ACC112 (cell line): ENCODE measurements around the gene POLD4.
"Not testable (repeated sequence)": the region's sequence is repeated elsewhere in the genome, so short reads cannot be mapped to it uniquely, and the experiment has no call there.

Experiments used
- H2AFZ ChIP-seq: fragments of 200-600 bp; sonication (generic); one replicate; pipeline ENCODE4 v1.6.0; 2017; ENCODE audit warnings: antibody characterized with exemption, low read length; ENCODE audit not compliant: unreplicated experiment
- H3K27ac ChIP-seq: fragments of 200-600 bp; sonication (generic); 2 replicates; pipeline ENCODE4 v1.5.1; 2014; ENCODE audit warnings: low read depth, mild to moderate bottlenecking, antibody characterized with exemption, low read length, moderate library complexity
- H3K27me3 ChIP-seq: fragments of 200-600 bp; sonication (generic); 2 replicates; pipeline ENCODE4 v1.6.1; 2014; ENCODE audit warnings: mild to moderate bottlenecking, antibody characterized with exemption, low read length, moderate library complexity, mixed read lengths; ENCODE audit not compliant: insufficient read depth
- H3K36me3 ChIP-seq: fragments of 200-600 bp; sonication (generic); 2 replicates; pipeline ENCODE4 v1.6.1; 2016; ENCODE audit warnings: mild to moderate bottlenecking, antibody characterized with exemption, low read length, moderate library complexity, mixed read lengths; ENCODE audit not compliant: insufficient read depth
- H3K4me1 ChIP-seq: fragments of 200-600 bp; sonication (generic); one replicate; pipeline ENCODE4 v1.6.1; 2016; ENCODE audit warnings: low read length, mixed read lengths; ENCODE audit not compliant: insufficient read depth, unreplicated experiment, control insufficient read depth
- H3K4me3 ChIP-seq: fragments of 200-600 bp; sonication (generic); 2 replicates; pipeline ENCODE4 v1.5.1; 2014; ENCODE audit warnings: mild to moderate bottlenecking, low read depth, low read length
- H3K79me2 ChIP-seq: fragments of 200-600 bp; sonication (generic); one replicate; pipeline ENCODE4 v1.6.0; 2016; ENCODE audit warnings: low read length; ENCODE audit not compliant: control insufficient read depth, unreplicated experiment, insufficient read depth

The POLD4 gene

DNA sequence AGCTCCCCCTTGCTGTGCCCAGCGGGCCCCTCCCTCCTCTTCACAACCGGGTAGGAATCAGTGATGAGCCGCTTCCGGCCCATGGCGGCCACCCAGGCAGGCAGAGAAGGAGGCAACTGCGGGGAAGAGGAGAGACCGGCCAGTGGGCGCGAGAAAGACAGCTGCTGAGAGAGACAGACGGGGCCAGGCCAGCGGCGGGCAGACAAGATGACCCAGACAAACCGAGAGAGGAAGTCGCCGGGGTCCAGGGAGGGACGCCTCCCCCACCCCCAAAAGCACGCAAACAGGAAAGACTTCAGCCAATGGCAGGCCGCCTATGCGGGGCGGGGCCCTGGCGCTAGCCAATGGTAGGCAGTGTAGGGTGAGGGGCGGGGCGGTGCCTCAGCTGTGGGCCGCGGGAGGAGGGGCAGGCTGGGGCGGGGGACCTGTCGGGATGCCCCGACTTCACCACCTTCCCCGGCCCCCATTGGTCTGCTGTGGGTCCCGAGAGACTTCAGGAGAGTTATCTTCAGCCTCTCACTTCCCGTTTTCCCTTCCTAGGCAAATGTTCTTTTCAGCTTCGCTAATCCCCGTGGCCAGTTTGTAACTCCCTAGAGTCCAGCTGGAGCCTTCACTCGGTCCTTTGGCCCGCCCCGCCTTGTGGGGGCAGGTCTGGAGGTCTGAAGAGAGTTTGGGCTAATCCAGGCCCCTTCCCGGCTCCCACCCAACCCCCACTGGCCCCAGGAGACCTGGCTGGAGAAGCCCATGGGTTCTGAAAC is at the start of gene POLD4:
POLD4 (minus strand) TSS at position 230 of the 758 bp plus-strand sequence; CDS start at position 83, 147 bp downstream.
- Histone ChIP-seq H2AFZ (peak within 1 kb of the TSS; percentile 16), H3K27ac (peak within 1 kb of the TSS; percentile 96), H3K4me1 (peaks cover 68% of the 10 kb centered on the region), H3K4me3 (peak within 1 kb of the TSS; percentile 82), H3K79me2 (peaks cover 9% of the 10 kb centered on the region), H3K27me3 (no peaks in the 10 kb centered on the region), H3K36me3 (no peaks in the 10 kb centered on the region)

DNA sequence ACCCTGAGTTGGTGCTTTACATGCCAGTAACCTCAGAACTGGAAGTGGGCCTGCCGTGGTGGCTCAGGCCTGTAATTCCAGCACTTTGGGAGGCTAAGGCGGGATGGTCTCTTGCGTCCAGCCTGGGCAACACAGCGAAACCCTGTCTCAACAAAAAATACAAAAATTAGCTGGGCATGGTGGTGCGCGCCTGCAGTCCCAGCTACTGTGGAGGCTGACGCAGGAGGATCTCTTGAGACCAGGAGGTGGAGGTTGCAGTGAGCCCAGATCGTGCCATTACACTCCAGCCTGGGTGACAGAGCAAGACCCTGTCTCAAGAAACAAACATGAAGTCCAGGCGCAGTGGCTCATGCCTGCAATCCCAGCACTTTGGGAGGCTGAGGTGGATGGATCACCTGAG is 49.7 kb upstream of the POLD4 start:
- H3K79me2 ChIP-seq = peaks cover 15% of the 10 kb centered on the region
- not testable (repeated sequence) for H3K27ac ChIP-seq, H3K4me3 ChIP-seq, H3K36me3 ChIP-seq, H3K27me3 ChIP-seq, H2AFZ ChIP-seq
- peaks cover 12% of the 10 kb centered on the region for H3K4me1 ChIP-seq

DNA sequence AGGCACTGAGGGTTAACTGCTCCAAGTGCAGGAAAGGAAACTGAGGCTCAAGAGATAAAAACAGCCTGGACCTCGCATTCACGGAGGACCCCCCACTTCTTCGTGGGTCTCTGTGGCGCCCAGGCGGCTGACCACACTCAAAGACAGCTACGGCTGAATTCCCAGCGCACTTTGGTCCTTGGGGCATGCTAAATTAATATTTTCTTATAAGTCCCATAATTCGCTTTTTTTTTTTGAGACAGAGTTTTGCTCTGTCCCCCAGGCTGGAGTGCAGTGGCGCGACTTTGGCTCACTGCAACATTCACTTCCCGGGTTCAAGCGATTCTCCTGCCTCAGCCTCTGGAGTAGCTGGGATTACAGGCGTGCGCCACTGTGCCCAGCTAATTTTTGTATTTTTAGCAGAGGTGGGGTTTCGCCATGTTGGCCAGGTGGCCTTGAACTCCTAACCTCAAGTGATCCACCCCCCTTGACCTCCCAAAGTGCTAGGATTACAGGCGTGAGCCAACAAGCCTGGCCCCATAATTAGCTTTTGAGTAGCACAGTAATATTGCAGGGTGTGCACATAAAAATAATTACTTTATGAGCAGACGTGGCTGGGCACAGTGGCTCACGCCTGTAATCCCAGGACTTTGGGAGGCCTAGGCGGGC is 49.0 kb upstream of the POLD4 start:
- Histone ChIP-seq H3K4me1 (peaks cover 12% of the 10 kb centered on the region), H3K79me2 (peaks cover 15% of the 10 kb centered on the region)
- H3K27me3 ChIP-seq = not testable (repeated sequence)

DNA sequence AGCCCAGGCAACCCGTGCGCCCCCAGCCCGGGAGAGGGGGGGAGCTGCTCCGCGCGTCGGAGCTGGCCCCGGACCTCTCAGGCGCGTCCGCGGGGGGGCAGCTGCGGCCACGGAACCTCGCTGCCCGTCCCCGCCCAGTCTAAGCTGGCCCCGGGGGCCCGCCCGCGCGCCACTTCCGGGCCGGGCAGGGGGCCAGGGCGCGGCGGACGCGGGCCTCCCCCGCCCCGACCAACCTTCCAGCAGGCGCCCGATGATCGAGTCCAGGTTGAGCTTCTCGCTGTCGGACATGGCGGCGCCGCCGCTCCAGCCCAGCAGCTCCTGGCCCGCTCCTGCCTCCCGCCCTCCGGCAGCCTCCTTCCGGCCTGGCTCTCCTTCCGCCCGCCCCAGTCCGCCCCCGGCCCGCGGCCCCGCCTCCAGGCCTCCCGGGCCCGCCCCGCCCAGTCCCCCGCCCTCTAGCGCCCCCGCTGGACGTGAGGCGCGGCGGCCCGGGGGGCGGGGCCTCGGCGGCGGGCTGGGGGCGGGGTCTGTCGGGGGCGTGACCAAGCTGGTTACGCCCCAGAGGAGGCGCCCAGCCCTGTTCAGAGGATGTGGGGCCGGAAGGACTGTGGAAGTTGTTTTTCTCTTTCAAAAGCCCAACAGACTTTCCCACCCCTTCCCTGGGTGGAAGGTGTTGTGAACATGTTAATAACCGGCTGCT is 48.3 kb upstream of the POLD4 start, which contains the start of gene PPP1CA:
PPP1CA (minus strand) TSS at position 364 of the 697 bp plus-strand sequence; CDS start at position 288, 76 bp downstream.
- H3K4me1 ChIP-seq = peaks cover 12% of the 10 kb centered on the region
- H2AFZ ChIP-seq = peak within 1 kb of the TSS; percentile 98
- H3K27ac ChIP-seq = peak within 1 kb of the TSS; percentile 89
- peaks cover 15% of the 10 kb centered on the region for H3K79me2 ChIP-seq
- peaks cover 2% of the 10 kb centered on the region; the same call in 1 of the 2 replicates for H3K36me3 ChIP-seq
- peak within 1 kb of the TSS; percentile 99 for H3K4me3 ChIP-seq
- H3K27me3 ChIP-seq = no peaks in the 10 kb centered on the region

More for the DNA sequence above, 49.0 kb upstream of the POLD4 start:
- peak overlapping the region; percentile 68 for H3K27ac ChIP-seq
- peak overlapping the region; percentile 98 for H2AFZ ChIP-seq
- peak overlapping the region; percentile 68 for H3K4me3 ChIP-seq
- H3K36me3 ChIP-seq = not testable (repeated sequence)

DNA sequence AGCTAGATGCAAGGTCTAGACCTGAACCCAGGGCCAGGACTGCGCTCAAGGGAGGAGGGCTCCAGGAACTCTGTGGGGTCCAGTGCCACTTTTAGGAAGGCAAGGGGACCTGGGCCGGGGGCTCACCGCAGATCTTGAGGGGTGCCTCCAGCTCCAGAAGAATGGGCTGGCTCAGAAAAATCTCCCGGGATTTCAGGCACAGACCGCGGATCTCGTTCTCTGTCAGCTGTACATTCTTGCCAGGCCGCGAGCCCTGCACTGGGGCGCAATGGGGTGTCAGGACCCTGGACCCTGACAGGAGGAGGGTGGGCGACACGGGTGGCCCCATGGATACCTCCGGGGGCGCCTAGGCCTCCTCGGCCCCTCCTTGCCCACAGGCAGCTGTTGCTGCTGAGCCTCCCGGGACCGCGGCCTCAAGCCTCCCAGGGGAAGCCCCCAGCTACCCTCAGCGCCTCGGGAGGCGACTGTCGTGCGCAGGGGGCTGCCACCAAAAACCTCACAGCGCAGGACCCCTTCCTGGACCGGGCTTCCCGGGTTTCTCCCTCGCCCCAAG is 47.7 kb upstream of the POLD4 start:
- Histone ChIP-seq H3K27me3 (no peaks in the 10 kb centered on the region), H3K36me3 (peaks cover 2% of the 10 kb centered on the region; the same call in 1 of the 2 replicates), H3K79me2 (peaks cover 15% of the 10 kb centered on the region), H3K4me1 (peaks cover 12% of the 10 kb centered on the region), H3K4me3 (peak overlapping the region; percentile 99), H2AFZ (peak overlapping the region; percentile 75), H3K27ac (peak overlapping the region; percentile 89)

DNA sequence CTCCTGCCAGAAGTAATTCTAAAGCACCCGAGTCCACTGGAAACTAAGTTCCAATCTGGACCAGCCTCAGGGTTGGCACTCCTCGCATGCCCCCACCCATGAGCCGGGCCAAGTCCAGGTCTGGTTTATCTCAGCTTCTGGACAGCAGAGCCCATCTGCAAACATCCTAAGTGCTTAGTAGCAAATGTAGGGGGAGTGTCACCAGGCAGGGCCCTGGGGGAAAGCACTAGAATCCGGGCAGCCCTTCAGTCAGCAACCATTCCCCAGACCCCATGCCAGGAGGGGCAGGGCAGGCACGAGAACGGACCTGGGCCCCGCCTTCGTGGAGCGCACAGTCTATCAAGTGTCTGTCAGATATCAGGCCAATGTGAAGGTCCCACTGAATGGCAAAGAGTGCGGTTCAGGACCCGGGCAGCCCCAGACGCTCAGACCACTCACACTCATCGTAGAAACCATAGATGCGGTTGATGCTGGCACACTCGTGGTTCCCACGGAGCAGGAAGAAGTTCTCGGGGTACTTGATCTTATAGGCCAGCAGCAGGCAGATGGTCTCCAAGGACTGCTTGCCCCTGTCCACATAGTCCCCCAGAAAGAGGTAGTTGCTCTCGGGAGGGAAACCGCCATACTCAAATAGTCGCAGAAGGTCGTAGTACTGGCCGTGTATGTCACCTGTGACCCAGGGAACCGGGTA is 47.0 kb upstream of the POLD4 start:
- Histone ChIP-seq H3K4me3 (peak overlapping the region; percentile 99), H3K79me2 (peaks cover 15% of the 10 kb centered on the region), H3K27me3 (no peaks in the 10 kb centered on the region), H3K36me3 (peaks cover 2% of the 10 kb centered on the region; the same call in 1 of the 2 replicates), H3K27ac (no peak overlapping the region), H3K4me1 (peaks cover 12% of the 10 kb centered on the region), H2AFZ (no peak overlapping the region)

DNA sequence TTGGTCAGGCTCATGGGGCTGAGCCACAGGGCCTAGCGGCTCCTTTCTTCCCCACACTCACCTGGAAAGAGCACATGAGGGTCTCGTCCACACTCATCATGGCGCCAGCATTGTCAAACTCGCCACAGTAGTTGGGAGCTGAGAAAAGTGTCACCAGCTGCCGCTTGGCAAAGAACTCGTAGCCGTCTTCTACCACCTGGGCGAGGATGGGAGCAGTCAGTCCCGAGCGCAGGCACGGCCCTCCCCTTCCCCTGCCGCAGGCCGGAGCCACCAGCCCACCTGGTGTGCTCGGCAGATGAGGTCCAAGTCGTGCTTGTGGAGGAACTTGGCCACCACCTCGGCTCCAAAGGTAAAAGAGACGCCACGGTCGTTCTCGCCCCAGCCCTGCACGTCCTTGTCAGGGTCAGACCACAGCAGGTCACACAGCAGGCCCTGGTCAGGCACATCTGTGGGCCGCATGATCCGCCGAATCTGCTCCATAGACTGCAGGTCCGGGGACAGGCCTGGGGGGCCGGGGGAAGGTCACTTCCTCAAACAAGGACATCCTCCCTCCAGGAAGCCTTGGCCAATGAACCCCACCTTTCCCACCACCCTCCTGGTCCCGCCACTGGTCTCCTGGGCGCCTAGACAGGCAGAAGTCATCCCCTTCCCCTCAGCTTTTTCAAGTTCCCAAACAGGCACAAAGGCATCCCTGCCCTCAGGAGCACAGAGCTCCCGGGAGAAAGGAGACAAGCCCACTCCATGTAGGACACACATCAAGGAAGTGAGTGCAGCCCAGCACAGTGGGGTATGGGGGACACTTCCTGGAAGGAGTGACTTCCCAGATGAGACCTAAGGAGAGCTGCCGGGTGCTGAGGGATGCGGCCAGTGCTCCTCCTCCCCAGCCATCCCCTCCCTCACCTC is 45.6 kb upstream of the POLD4 start:
- H3K4me3 ChIP-seq = no peak overlapping the region
- no peak overlapping the region for H3K27ac ChIP-seq
- H3K27me3 ChIP-seq = no peaks in the 10 kb centered on the region
- peaks cover 12% of the 10 kb centered on the region for H3K4me1 ChIP-seq
- H3K36me3 ChIP-seq = peaks cover 2% of the 10 kb centered on the region; the same call in 1 of the 2 replicates
- no peak overlapping the region for H2AFZ ChIP-seq
- H3K79me2 ChIP-seq = peaks cover 15% of the 10 kb centered on the region

DNA sequence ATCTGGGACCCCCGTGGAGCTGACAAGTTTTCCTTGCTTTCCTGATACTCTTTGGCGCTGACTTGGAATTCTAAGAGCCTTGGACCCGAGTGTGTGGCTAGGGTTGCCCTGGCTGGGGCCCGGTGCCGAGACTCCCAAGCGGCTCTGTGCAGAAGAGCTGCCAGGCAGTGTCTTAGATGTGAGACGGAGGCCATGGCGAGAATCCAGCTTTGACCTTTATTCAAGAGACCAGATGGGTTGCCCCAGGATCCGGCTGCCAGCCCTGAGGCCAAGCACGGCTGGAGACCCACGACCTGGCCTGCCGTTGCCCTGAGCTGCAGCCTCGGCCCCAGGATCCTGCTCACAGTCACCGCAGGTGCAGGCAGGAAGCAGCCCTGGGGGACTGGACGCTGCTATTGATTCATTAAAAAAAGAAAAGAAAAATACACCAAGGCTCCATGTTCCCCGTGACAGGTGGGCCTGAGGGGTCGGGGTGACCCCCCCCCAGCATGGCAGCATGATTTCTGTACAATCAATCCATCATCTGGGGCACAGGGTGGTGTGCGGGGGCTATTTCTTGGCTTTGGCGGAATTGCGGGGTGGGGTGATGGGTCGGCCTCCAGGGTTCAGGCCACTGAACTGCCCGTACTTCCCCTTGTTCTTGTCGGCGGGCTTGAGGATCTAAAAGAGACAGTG is 44.8 kb upstream of the POLD4 start:
- Histone ChIP-seq H3K27me3 (no peaks in the 10 kb centered on the region), H2AFZ (no peak overlapping the region), H3K27ac (no peak overlapping the region), H3K36me3 (peaks cover 2% of the 10 kb centered on the region; the same call in 1 of the 2 replicates), H3K4me3 (no peak overlapping the region), H3K4me1 (peaks cover 12% of the 10 kb centered on the region), H3K79me2 (peaks cover 15% of the 10 kb centered on the region)

DNA sequence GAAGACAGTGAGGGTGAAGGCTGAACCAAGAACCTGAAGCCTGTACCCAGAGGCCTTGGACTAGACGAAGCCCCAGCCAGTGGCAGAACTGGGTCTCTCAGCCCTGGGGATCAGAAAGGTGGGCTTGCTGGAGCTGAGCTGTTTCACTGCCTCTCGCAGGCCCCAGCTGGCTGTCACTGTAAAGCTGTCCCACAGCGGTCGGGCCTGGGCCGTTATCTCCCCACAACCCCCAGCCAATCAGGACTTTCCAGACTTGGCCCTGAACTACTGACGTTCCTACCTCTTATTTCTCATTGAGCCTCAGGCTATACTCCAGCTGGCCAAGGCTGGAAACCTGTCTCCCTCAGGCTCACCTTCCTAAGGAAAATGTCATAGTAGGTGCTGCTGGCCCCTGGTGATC is 44.2 kb upstream of the POLD4 start:
- Histone ChIP-seq H3K27me3 (no peaks in the 10 kb centered on the region), H2AFZ (no peak overlapping the region), H3K4me1 (peaks cover 12% of the 10 kb centered on the region), H3K36me3 (peaks cover 2% of the 10 kb centered on the region; the same call in 1 of the 2 replicates), H3K4me3 (no peak overlapping the region), H3K27ac (no peak overlapping the region), H3K79me2 (peaks cover 15% of the 10 kb centered on the region)
